ENCODE measurements around the gene GZMH.
A peak's percentile ranks its signal among the peaks of the same experiment; 100 is the strongest.

GZMH gene

GRCh38 chr14:24613747-24614146 is 4.3 kb upstream of the GZMH start:
- no peak for TF ChIP-seq MAX (IDR thresholded peaks at IDR 0.05; ENCODE audit: low read depth, low read length)
- no peak for TF ChIP-seq POLR2A (IDR thresholded peaks at IDR 0.05; ENCODE audit: extremely low read depth, insufficient read length)
- no peak for TF ChIP-seq MYC (IDR thresholded peaks at IDR 0.05; ENCODE audit: low read depth, low read length)
- no peak for TF ChIP-seq CTCF (IDR thresholded peaks at IDR 0.05; ENCODE audit: low read depth, low read length)
- no peak for DNase-seq (ENCODE audit: low read depth)
- no peak overlapping the region for H3K4me3 ChIP-seq (ENCODE audit: low read depth, low read length)

GRCh38 chr14:24613241-24613640 is 3.8 kb upstream of the GZMH start:
- no peak overlapping the region for H3K4me3 ChIP-seq (ENCODE audit: low read depth, low read length)
- DNase-seq (ENCODE audit: low read depth), result peak; percentile 72
- no peak for TF ChIP-seq POLR2A (IDR thresholded peaks at IDR 0.05; ENCODE audit: extremely low read depth, insufficient read length)
- 0 out of 2 replicates have a peak, but pooled peaks have one; percentile 44 for TF ChIP-seq MAX (IDR thresholded peaks at IDR 0.05; ENCODE audit: low read depth, low read length)
- 0 out of 2 replicates have a peak, but pooled peaks have one; percentile 12 for TF ChIP-seq MYC (IDR thresholded peaks at IDR 0.05; ENCODE audit: low read depth, low read length)

DNA sequence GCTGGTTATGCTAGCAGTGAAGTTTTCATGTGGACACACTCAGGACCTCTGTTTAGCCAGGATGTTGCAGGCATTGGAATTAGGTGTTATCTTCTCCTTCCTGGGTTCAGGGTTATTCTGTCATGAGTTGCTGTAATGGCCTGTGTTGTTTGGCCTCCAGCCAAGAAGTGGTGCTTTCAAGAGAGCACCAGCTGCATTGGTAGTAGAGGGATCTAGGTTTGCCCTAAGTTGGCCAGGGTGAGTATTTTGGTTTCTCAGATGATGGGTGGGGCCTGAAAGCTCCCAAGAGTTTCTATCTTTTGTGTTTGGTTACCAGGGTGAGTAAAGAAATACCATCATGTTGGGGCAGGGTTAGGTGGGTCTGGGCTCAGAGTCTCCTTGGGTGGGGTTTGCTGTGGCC is 2.7 kb upstream of the GZMH start:
- TF ChIP-seq MYC (IDR thresholded peaks at IDR 0.05; ENCODE audit: low read depth, low read length) (no peak), POLR2A (IDR thresholded peaks at IDR 0.05; ENCODE audit: extremely low read depth, insufficient read length) (no peak), MAX (IDR thresholded peaks at IDR 0.05; ENCODE audit: low read depth, low read length) (no peak)
- no peak overlapping the region for H3K4me3 ChIP-seq (ENCODE audit: low read depth, low read length)
- no peak for DNase-seq (ENCODE audit: low read depth)

GRCh38 chr14:24607635-24608514 is 1.6 kb downstream of the GZMH start:
- H3K4me3 ChIP-seq (ENCODE audit: low read depth, low read length), result no peak overlapping the region
- TF ChIP-seq CTCF (IDR thresholded peaks at IDR 0.05; ENCODE audit: low read depth, low read length) (no peak), POLR2A (IDR thresholded peaks at IDR 0.05; ENCODE audit: extremely low read depth, insufficient read length) (no peak), MAX (IDR thresholded peaks at IDR 0.05; ENCODE audit: low read depth, low read length) (no peak), MYC (IDR thresholded peaks at IDR 0.05; ENCODE audit: low read depth, low read length) (no peak)
- DNase-seq (ENCODE audit: low read depth), result peak; percentile 55

DNA sequence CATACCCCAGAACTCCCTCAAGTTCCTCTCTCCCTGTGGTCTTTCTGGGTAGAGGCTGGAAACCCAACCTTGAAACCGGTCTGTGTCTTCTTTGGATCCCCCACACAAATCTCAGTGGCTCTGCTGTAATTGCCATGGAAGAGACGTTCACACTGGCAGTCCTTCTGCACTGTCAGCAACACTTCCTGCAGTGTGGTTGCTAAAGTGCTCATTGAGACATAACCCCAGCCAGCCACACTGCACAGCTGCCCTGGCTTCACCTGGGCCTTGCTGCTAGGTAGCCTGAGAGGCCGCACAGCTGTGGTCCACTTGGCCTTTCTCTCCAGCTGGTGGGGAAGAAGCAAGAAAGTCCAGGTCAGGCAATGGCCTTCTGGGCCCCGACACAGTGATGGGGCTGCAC is 2.4 kb downstream of the GZMH start:
- TF ChIP-seq MYC (IDR thresholded peaks at IDR 0.05; ENCODE audit: low read depth, low read length) (no peak), MAX (IDR thresholded peaks at IDR 0.05; ENCODE audit: low read depth, low read length) (no peak), CTCF (IDR thresholded peaks at IDR 0.05; ENCODE audit: low read depth, low read length) (no peak), POLR2A (IDR thresholded peaks at IDR 0.05; ENCODE audit: extremely low read depth, insufficient read length) (no peak)
- H3K4me3 ChIP-seq (ENCODE audit: low read depth, low read length), result no peak overlapping the region
- DNase-seq (ENCODE audit: low read depth), result peak; percentile 57

DNA sequence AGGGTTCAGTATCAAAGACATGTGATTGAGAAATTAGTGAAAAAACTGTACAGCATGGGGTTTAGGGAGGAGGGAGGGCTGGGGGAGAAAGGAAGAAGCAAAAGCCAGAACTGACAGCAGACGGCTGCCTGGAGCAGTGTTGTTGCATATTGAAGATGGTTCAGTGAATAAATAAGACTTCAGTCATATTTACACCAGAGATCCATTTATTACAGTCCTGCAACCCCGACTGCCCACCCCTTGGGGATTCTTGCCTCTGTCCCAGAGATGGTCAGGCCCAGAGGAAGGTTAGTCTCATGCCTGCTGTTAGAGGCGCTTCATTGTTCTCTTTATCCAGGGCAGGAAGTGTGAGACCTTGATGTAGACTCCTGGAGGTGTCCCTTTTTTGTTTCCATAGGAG is 3.2 kb downstream of the GZMH start:
- peak; percentile 22 for DNase-seq (ENCODE audit: low read depth)
- H3K4me3 ChIP-seq (ENCODE audit: low read depth, low read length), result no peak overlapping the region
- TF ChIP-seq MAX (IDR thresholded peaks at IDR 0.05; ENCODE audit: low read depth, low read length) (no peak), CTCF (IDR thresholded peaks at IDR 0.05; ENCODE audit: low read depth, low read length) (no peak)

All from NB4 (cell line).